Mononuclear cell (primary cell): ENCODE results near the gene HECTD4. TPM values are rescaled to one million over a fixed set of nuclear protein-coding genes. Genes with fewer than 3 reads are reported as not detected.
"Not testable (repeated sequence)": the region's sequence is repeated elsewhere in the genome, so short reads cannot be mapped to it uniquely, and the experiment has no call there.

Experiments
- H3K27me3 ChIP-seq: 2 replicates; pipeline ENCODE4 v1.6.0; 2011; ENCODE audit warnings: low read length, control low read depth; ENCODE audit not compliant: insufficient read depth
- H3K4me1 ChIP-seq: 2 replicates; pipeline ENCODE4 v1.5.1; 2011; ENCODE audit warnings: mild to moderate bottlenecking, low read length, control low read depth; ENCODE audit not compliant: insufficient read depth
- H3K4me3 ChIP-seq: 2 replicates; pipeline ENCODE4 v1.5.1; 2011; ENCODE audit warnings: mild to moderate bottlenecking, low read length, moderate library complexity
- H3K9me3 ChIP-seq: 2 replicates; pipeline ENCODE4 v1.5.1; 2011; ENCODE audit warnings: low read depth, mild to moderate bottlenecking, control low read depth, low read length
- total RNA-seq: library from RNA; depleted of rRNA; stranded (reverse); fragments of >200 nt; gene quantifications from one replicate; pipeline ENCODE4 v1.2.3, GENCODE V29; 2012

The HECTD4 gene
- 33.9 TPM for total RNA-seq

- peaks cover 32% of the 10 kb centered on the region for H3K4me1 ChIP-seq
- H3K9me3 ChIP-seq: no peaks in the 10 kb centered on the region
- H3K4me3 ChIP-seq: peak within 1 kb of the TSS; percentile 83
- H3K27me3 ChIP-seq: no peaks in the 10 kb centered on the region
Measured at GRCh38 chr12:112381883-112382796, at the start of gene HECTD4. Gene HECTD4 (minus strand): TSS chr12:112382431. CDS start chr12:112382128, 303 bp downstream.

DNA sequence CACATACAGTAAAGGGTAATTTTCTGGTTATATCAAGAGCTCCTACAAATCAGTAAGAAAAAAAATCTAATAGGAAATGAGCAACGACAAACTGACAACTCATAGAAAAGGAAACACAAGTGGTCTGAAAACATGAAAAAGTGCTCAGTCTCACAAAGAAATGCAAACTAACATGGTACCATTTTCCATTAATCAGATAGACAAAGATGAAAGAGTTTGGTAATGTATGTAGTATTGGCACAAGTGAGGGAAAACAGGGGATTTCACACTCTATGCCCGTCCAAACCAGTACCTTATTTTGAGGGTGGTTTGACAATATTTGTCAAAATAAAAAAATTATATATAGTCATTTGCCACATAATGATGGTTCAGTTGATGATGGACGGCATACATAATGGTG is 49.7 kb upstream of the HECTD4 start:
- no peaks in the 10 kb centered on the region for H3K27me3 ChIP-seq
- H3K4me1 ChIP-seq: no peaks in the 10 kb centered on the region
- no peaks in the 10 kb centered on the region for H3K9me3 ChIP-seq
- no peak overlapping the region for H3K4me3 ChIP-seq

GRCh38 chr12:112430929-112431328 is 48.7 kb upstream of the HECTD4 start:
- H3K4me1 ChIP-seq: no peaks in the 10 kb centered on the region
- H3K27me3 ChIP-seq: no peaks in the 10 kb centered on the region
- H3K9me3 ChIP-seq: no peaks in the 10 kb centered on the region
- no peak overlapping the region for H3K4me3 ChIP-seq

DNA sequence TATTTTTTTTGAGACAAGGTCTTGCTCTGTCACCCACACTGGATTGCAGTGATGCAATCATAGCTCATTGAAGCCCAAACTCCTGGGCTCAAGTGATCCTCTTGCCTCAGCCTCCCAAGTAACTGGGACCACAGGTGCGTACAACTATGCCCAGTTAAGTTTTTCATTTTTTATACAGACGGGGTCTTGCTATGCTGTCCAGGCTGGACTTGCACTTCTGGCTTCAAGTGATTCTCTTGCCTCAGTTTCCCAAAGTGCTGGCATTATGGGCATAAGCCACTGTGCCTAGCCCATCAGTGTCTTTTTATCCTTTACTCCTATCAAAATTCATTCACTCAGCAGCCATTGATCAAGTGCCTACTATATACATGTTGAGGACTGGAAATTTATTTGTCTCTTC is 45.5 kb upstream of the HECTD4 start:
- Histone ChIP-seq H3K27me3 (no peaks in the 10 kb centered on the region), H3K4me3 (no peak overlapping the region), H3K4me1 (no peaks in the 10 kb centered on the region), H3K9me3 (no peaks in the 10 kb centered on the region)

DNA sequence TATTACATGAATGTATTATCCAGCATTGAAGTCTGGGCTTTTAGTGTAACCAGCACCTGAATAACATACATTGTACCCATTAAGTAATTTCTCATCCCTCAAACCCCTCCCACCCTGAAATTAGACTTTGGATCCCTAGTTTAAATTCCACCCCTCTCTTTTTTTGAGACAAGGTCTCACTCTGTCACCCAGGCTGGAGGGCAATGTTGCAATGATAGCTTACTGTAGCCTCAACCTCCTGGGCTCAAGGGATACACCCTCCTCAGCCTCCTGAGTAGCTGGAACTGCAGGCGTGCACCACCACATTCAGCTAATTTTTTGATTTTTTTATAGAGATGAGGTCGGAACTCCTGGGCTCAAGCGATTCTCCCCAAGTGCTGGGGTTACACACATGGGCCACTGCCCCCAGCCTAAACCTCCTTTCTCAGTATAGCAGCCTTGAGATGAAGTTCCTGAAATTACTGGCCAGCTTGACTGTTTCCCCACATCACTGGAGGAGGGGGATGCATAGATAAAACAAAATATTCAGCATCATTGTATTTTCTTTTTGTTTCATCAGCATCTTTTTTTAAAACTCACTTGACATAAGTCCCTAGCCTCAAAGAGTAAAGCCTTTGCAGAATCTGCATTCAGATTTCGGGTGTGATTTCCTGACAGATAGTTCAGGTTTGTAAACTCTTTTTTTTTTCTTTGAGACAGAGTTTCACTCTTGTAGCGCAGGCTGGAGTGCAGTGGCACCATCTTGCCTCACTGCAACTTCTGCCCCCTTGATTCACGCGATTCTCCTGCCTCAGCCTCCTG is 43.6 kb upstream of the HECTD4 start:
- H3K27me3 ChIP-seq: no peaks in the 10 kb centered on the region
- H3K9me3 ChIP-seq: no peaks in the 10 kb centered on the region
- H3K4me3 ChIP-seq: no peak overlapping the region
- peaks cover 8% of the 10 kb centered on the region for H3K4me1 ChIP-seq

DNA sequence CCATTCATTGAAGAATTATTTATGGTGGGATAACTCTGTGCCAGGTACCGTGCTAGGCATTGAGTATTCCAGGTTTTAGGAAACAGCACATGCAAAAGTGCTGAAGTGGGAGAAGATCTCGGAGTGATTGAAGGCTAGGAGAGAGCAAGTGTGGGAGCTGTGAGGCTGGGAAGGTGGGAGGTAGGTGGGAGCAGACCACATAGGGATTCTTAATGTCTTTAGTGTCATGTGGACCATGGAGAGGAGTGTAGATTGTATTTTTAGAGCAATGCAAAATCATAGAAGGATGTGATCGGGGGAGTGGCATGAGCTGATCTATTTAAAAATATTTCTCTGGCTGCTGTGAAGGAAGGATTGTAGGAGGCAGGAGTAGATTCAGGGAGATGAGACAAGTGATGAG is 41.9 kb upstream of the HECTD4 start:
- Histone ChIP-seq H3K4me3 (no peak overlapping the region), H3K27me3 (no peaks in the 10 kb centered on the region), H3K4me1 (peaks cover 23% of the 10 kb centered on the region), H3K9me3 (no peaks in the 10 kb centered on the region)

- Histone ChIP-seq H3K27me3 (no peaks in the 10 kb centered on the region), H3K9me3 (no peaks in the 10 kb centered on the region), H3K4me1 (peaks cover 31% of the 10 kb centered on the region), H3K4me3 (no peak overlapping the region)
Measured at GRCh38 chr12:112422531-112422930, 40.3 kb upstream of the HECTD4 start.

DNA sequence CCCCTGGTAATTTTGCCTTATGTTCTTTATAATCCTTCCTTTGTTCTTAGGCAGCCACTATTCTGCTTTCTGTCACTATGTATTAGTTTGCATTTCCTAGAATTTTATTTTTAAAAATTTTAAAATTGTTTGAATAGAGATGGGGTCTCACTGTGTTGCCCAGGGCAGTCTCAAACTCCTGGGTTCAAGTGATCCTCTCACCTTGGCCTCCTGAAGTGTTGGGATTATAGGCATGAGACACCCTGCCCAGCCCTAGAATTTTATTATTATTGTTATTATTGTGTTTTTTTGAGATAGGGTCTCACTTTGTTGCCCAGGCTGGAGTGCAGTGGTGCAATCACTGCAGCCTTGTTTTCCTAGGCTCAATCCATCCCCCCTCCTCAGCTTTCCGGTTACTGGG is 39.1 kb upstream of the HECTD4 start:
- Histone ChIP-seq H3K4me1 (peaks cover 31% of the 10 kb centered on the region), H3K9me3 (no peaks in the 10 kb centered on the region)

DNA sequence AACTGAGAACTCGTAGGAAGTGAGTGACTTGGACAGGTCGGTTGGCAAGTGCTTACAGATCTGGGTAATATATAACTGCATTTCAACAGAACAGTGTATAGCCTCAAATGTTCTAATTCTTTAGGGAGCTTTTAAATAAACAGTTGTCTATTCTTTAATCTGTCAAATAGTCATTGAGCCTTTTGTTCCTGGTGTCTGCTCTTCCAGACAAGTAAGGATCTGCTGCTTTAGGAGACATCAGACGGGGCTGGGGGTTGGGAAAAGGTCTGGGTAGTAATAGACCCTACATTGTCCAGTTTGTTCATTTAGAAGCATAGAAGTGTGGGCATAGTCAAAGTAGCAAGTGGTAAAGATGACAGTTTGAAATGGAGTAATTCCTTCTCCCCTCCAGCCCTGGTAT is 38.5 kb upstream of the HECTD4 start:
- Histone ChIP-seq H3K4me1 (peaks cover 31% of the 10 kb centered on the region), H3K27me3 (no peaks in the 10 kb centered on the region), H3K9me3 (no peaks in the 10 kb centered on the region), H3K4me3 (no peak overlapping the region)

More for the DNA sequence above, 39.1 kb upstream of the HECTD4 start:
- Histone ChIP-seq H3K27me3 (no peaks in the 10 kb centered on the region), H3K4me3 (no peak overlapping the region)

GRCh38 chr12:112419297-112420133 is 37.3 kb upstream of the HECTD4 start:
- H3K4me1 ChIP-seq: peaks cover 31% of the 10 kb centered on the region
- H3K4me3 ChIP-seq: peak overlapping the region; percentile 97

GRCh38 chr12:112418608-112419296 is 36.5 kb upstream of the HECTD4 start, which contains the start of gene PTPN11:
Gene PTPN11 (plus strand): TSS chr12:112418947. CDS start chr12:112419112, 165 bp downstream.
- no peaks in the 10 kb centered on the region for H3K27me3 ChIP-seq
- no peaks in the 10 kb centered on the region for H3K9me3 ChIP-seq
- H3K4me3 ChIP-seq: peak within 1 kb of the TSS; percentile 97
- peaks cover 31% of the 10 kb centered on the region for H3K4me1 ChIP-seq

More at GRCh38 chr12:112419297-112420133, 37.3 kb upstream of the HECTD4 start:
- no peaks in the 10 kb centered on the region for H3K9me3 ChIP-seq
- H3K27me3 ChIP-seq: no peaks in the 10 kb centered on the region

DNA sequence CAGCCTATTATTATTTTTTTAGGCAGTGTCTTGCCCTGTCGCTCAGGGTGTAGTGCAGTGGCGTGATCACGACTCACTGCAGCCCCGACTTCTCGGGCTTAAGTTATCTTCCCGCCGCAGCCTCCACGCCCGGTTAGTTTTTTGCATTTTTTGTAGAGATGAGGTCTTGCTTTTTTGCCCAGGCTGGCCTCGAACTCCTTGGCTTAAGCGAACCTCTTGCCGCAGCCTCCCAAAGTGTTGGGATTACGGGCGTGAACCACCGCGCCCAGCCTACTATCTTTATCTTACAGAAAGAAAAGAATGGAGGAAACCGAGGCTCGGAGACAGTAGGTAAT is 36.0 kb upstream of the HECTD4 start:
- no peaks in the 10 kb centered on the region for H3K9me3 ChIP-seq
- no peaks in the 10 kb centered on the region for H3K27me3 ChIP-seq
- peak overlapping the region; percentile 97 for H3K4me3 ChIP-seq
- H3K4me1 ChIP-seq: peaks cover 31% of the 10 kb centered on the region

DNA sequence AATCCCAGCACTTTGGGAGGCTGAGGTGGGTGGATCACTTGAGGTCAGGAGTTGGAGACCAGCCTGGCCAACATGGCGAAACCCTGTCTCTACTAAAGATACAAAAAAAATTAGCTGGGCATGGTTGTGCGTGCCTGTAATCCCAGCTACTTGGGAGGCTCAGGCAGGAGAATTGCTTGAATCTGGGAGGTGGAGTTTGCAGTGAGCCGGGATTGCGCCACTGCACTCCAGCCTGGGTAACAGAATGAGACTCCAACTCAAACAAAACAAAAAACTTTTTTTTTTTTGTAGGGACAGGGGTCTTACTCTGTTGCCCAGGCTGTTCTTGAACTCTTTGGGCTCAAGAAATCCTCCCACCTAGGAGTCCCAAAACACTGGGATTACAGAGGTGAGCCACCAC is 33.2 kb upstream of the HECTD4 start:
- H3K4me3 ChIP-seq, H3K27me3 ChIP-seq, H3K9me3 ChIP-seq: not testable (repeated sequence)
- peaks cover 20% of the 10 kb centered on the region for H3K4me1 ChIP-seq
